Measurements from ENCODE around the gene ROS1. TPM values are rescaled to one million over a fixed set of nuclear protein-coding genes. Genes with fewer than 3 reads are reported as not detected.

ROS1 gene
- total RNA-seq, 1 donor from 2014 or later, result not detected

- Histone ChIP-seq H3K36me3 (no peaks in the 10 kb centered on the region), H3K4me3 (no peak overlapping the region), H3K27me3 (no peaks in the 10 kb centered on the region), H3K4me1 (peaks cover 5% of the 10 kb centered on the region), H2AFZ (replicated peaks) (no peak overlapping the region), H3K4me2 (no peak overlapping the region), H3K27ac (no peak overlapping the region), H3F3A (ENCODE audit: low read depth) (no peaks in the 10 kb centered on the region), H3K9me3 (ENCODE audit: low read depth) (no peaks in the 10 kb centered on the region), H4K20me1 (ENCODE audit: low read depth) (no peaks in the 10 kb centered on the region), H3K79me2 (ENCODE audit: low read depth) (no peaks in the 10 kb centered on the region), H3K9ac (no peak overlapping the region)
- Mint-ChIP-seq H3K9me3 (no peaks in the 10 kb centered on the region), H3K27me3 (ENCODE audit: insufficient read depth, low read depth) (no peaks in the 10 kb centered on the region), H3K4me3 (no peak overlapping the region), H3K4me1 (peaks cover 7% of the 10 kb centered on the region), H3K36me3 (no peaks in the 10 kb centered on the region), H3K27ac (no peak overlapping the region)
- TF ChIP-seq EZH2 (IDR thresholded peaks at IDR 0.05) (no peak), EZH2phosphoT487 (IDR thresholded peaks at IDR 0.05) (no peak)
- TF ChIP-seq, protein P1, sequence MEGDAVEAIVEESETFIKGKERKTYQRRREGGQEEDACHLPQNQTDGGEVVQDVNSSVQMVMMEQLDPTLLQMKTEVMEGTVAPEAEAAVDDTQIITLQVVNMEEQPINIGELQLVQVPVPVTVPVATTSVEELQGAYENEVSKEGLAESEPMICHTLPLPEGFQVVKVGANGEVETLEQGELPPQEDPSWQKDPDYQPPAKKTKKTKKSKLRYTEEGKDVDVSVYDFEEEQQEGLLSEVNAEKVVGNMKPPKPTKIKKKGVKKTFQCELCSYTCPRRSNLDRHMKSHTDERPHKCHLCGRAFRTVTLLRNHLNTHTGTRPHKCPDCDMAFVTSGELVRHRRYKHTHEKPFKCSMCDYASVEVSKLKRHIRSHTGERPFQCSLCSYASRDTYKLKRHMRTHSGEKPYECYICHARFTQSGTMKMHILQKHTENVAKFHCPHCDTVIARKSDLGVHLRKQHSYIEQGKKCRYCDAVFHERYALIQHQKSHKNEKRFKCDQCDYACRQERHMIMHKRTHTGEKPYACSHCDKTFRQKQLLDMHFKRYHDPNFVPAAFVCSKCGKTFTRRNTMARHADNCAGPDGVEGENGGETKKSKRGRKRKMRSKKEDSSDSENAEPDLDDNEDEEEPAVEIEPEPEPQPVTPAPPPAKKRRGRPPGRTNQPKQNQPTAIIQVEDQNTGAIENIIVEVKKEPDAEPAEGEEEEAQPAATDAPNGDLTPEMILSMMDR (IDR thresholded peaks at IDR 0.05), result no peak
- DNase-seq (ENCODE audit: low spot score), result no peak
Observed at GRCh38 chr6:117304446-117304845, 121.3 kb downstream of the ROS1 start.

GRCh38 chr6:117303323-117303722 is 122.4 kb downstream of the ROS1 start:
- H3K27me3 ChIP-seq, result no peaks in the 10 kb centered on the region
- Mint-ChIP-seq H3K9me3 (no peaks in the 10 kb centered on the region), H3K36me3 (no peaks in the 10 kb centered on the region), H3K4me1 (peaks cover 7% of the 10 kb centered on the region), H3K27me3 (ENCODE audit: insufficient read depth, low read depth) (no peaks in the 10 kb centered on the region), H3K4me3 (no peak overlapping the region), H3K27ac (no peak overlapping the region)
- H3K9me3 ChIP-seq (ENCODE audit: low read depth), result no peaks in the 10 kb centered on the region
- H3F3A ChIP-seq (ENCODE audit: low read depth), result no peaks in the 10 kb centered on the region
- no peak for DNase-seq (ENCODE audit: low spot score)
- TF ChIP-seq EZH2phosphoT487 (IDR thresholded peaks at IDR 0.05), result no peak
- TF ChIP-seq, protein P1 (IDR thresholded peaks at IDR 0.05), result no peak
- peaks cover 5% of the 10 kb centered on the region for H3K4me1 ChIP-seq
- no peak overlapping the region for H3K27ac ChIP-seq
- H2AFZ ChIP-seq (replicated peaks), result no peak overlapping the region
- no peaks in the 10 kb centered on the region for H3K36me3 ChIP-seq
- H3K4me3 ChIP-seq, result no peak overlapping the region
- no peak overlapping the region for H3K4me2 ChIP-seq
- no peaks in the 10 kb centered on the region for H3K79me2 ChIP-seq (ENCODE audit: low read depth)
- no peak overlapping the region for H3K9ac ChIP-seq
- no peaks in the 10 kb centered on the region for H4K20me1 ChIP-seq (ENCODE audit: low read depth)

DNA sequence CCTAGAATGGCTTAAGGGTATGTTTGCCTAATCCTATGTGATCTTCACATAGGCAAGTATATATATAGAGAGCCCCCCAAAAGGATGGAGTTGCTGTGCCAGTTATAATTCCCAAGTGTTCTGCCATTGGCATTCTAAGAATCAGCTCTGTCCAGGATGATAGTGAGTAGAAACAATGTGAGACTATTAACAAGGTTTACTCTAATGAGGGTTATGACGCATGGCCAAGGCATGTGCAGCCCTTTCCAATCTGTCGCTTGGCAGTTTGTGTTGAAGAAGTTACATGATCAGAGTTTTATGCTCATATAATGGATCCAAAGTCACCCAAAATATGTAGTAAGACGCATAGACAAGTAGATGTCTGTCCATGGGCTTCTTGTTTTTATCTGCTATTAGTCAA is 126.8 kb downstream of the ROS1 start:
- Mint-ChIP-seq H3K4me3 (no peak overlapping the region), H3K9me3 (no peaks in the 10 kb centered on the region), H3K27me3 (ENCODE audit: insufficient read depth, low read depth) (no peaks in the 10 kb centered on the region), H3K4me1 (no peaks in the 10 kb centered on the region), H3K27ac (no peak overlapping the region), H3K36me3 (no peaks in the 10 kb centered on the region)
- Histone ChIP-seq H3K27ac (no peak overlapping the region), H3K9me3 (ENCODE audit: low read depth) (no peaks in the 10 kb centered on the region), H4K20me1 (ENCODE audit: low read depth) (no peaks in the 10 kb centered on the region), H3K4me1 (no peaks in the 10 kb centered on the region), H3F3A (ENCODE audit: low read depth) (no peaks in the 10 kb centered on the region), H3K36me3 (no peaks in the 10 kb centered on the region), H3K79me2 (ENCODE audit: low read depth) (no peaks in the 10 kb centered on the region), H3K4me3 (no peak overlapping the region), H3K4me2 (no peak overlapping the region), H3K9ac (no peak overlapping the region), H2AFZ (replicated peaks) (no peak overlapping the region), H3K27me3 (no peaks in the 10 kb centered on the region)
- DNase-seq (ENCODE audit: low spot score), result no peak
- TF ChIP-seq, protein P1 (IDR thresholded peaks at IDR 0.05), result no peak
- TF ChIP-seq EZH2 (IDR thresholded peaks at IDR 0.05), result no peak
- TF ChIP-seq EZH2phosphoT487 (IDR thresholded peaks at IDR 0.05), result no peak

Data from neural progenitor cell (in vitro differentiated cells).